Loucy (cell line): ENCODE data around the gene CEP128.

ENCODE experiments used
- H2AFZ ChIP-seq: fragments of 200-600 bp; sonication (generic); 2 replicates; pipeline ENCODE4 v1.6.0; 2016; ENCODE audit warnings: antibody characterized with exemption, mild to moderate bottlenecking, low read length, moderate library complexity
- H3F3A ChIP-seq: fragments of 200-600 bp; 2 replicates; pipeline ENCODE4 v1.6.0; 2016; ENCODE audit warnings: antibody characterized with exemption, low read depth, mild to moderate bottlenecking
- H3K27me3 ChIP-seq: fragments of 200-600 bp; sonication (generic); 2 replicates; pipeline ENCODE4 v1.6.1; 2014; ENCODE audit warnings: low read length, mild to moderate bottlenecking; ENCODE audit not compliant: insufficient read depth, poor library complexity, severe bottlenecking
- H3K36me3 ChIP-seq: fragments of 200-600 bp; sonication (generic); 2 replicates; pipeline ENCODE4 v1.6.1; 2016; ENCODE audit warnings: low read length; ENCODE audit not compliant: insufficient read depth
- H3K4me1 ChIP-seq: fragments of 200-600 bp; sonication (generic); 2 replicates; pipeline ENCODE4 v1.5.1; 2014; ENCODE audit warnings: low read length, mild to moderate bottlenecking; ENCODE audit not compliant: insufficient read depth, poor library complexity, severe bottlenecking
- H3K4me2 ChIP-seq: fragments of 200-600 bp; sonication (generic); 2 replicates; pipeline ENCODE4 v1.6.0; 2014; ENCODE audit warnings: antibody characterized with exemption, low read length, low read depth, mild to moderate bottlenecking; ENCODE audit not compliant: poor library complexity, severe bottlenecking
- H3K4me3 ChIP-seq: fragments of 200-600 bp; sonication (generic); 2 replicates; pipeline ENCODE4 v1.5.1; 2014; ENCODE audit warnings: low read length, mild to moderate bottlenecking, mixed read lengths; ENCODE audit not compliant: poor library complexity, severe bottlenecking
- H3K79me2 ChIP-seq: fragments of 200-600 bp; sonication (generic); 2 replicates; pipeline ENCODE4 v1.6.1; 2014; ENCODE audit warnings: low read length; ENCODE audit not compliant: insufficient read depth
- H3K9ac ChIP-seq: fragments of 200-600 bp; sonication (generic); 2 replicates; pipeline ENCODE4 v1.6.0; 2014; ENCODE audit warnings: mild to moderate bottlenecking, low read depth, low read length, moderate library complexity; ENCODE audit not compliant: poor library complexity, severe bottlenecking
- H3K9me2 ChIP-seq: fragments of 200-600 bp; sonication (generic); replicated peaks from 2 replicates; pipeline ENCODE4 v1.6.1; 2016; ENCODE audit warnings: low read depth, low read length, mixed read lengths
- H3K9me3 ChIP-seq: fragments of 200-600 bp; sonication (generic); 2 replicates; pipeline ENCODE4 v1.6.1; 2014; ENCODE audit warnings: mild to moderate bottlenecking, antibody characterized with exemption, low read length, low read depth; ENCODE audit not compliant: insufficient read depth
- H4K20me1 ChIP-seq: fragments of 200-600 bp; sonication (generic); 2 replicates; pipeline ENCODE4 v1.6.0; 2014; ENCODE audit warnings: antibody characterized with exemption, low read length, mild to moderate bottlenecking; ENCODE audit not compliant: insufficient read depth, poor library complexity, severe bottlenecking
- EZH2phosphoT487 ChIP-seq: fragments of 200-600 bp; IDR thresholded peaks from 2 replicates; pipeline ENCODE4 v1.6.1; 2018; ENCODE audit warnings: antibody characterized with exemption, mild to moderate bottlenecking, moderate library complexity, borderline replicate concordance
- TF ChIP-seq, protein P1 (sequence below): fragments of 200-600 bp; sonication (generic); conservative IDR thresholded peaks from 2 replicates; pipeline ENCODE4 v1.5.1; 2014; ENCODE audit warnings: mild to moderate bottlenecking, antibody characterized with exemption, low read length

CEP128 gene

DNA sequence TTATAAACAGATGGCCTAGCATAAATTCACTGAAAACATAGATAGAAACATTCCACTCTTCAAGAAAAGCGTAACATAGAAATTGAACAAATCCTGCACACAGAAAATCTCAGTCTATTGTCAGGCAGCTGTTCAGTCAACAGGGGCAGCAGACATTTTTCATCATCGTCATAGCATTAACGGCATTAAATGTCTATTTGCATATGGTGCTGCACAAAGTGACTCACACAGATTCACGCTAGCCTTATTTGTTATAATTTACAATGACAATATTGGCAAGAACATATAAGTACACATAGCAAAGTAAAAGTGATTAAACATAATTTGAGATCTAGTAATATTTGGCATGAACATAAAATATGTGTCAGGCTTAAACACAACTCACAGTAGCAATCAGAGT lies 95.7 kb downstream of the CEP128 start:
- peaks cover 7% of the 10 kb centered on the region; the same call in 1 of the 2 replicates for H3K79me2 ChIP-seq
- H4K20me1 ChIP-seq, result no peaks in the 10 kb centered on the region
- no peaks in the 10 kb centered on the region for H3K27me3 ChIP-seq
- no peaks in the 10 kb centered on the region for H3K9me3 ChIP-seq
- H3K36me3 ChIP-seq, result no peaks in the 10 kb centered on the region
- H2AFZ ChIP-seq, result no peak overlapping the region
- no peaks in the 10 kb centered on the region for H3K9me2 ChIP-seq
- peaks cover 12% of the 10 kb centered on the region for H3K4me1 ChIP-seq
- H3K4me3 ChIP-seq, result no peak overlapping the region
- H3F3A ChIP-seq, result no peaks in the 10 kb centered on the region
- no peak overlapping the region for H3K9ac ChIP-seq
- no peak for TF ChIP-seq EZH2phosphoT487
- TF ChIP-seq, protein P1, sequence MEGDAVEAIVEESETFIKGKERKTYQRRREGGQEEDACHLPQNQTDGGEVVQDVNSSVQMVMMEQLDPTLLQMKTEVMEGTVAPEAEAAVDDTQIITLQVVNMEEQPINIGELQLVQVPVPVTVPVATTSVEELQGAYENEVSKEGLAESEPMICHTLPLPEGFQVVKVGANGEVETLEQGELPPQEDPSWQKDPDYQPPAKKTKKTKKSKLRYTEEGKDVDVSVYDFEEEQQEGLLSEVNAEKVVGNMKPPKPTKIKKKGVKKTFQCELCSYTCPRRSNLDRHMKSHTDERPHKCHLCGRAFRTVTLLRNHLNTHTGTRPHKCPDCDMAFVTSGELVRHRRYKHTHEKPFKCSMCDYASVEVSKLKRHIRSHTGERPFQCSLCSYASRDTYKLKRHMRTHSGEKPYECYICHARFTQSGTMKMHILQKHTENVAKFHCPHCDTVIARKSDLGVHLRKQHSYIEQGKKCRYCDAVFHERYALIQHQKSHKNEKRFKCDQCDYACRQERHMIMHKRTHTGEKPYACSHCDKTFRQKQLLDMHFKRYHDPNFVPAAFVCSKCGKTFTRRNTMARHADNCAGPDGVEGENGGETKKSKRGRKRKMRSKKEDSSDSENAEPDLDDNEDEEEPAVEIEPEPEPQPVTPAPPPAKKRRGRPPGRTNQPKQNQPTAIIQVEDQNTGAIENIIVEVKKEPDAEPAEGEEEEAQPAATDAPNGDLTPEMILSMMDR, result no peak
- no peak overlapping the region for H3K4me2 ChIP-seq

- no peaks in the 10 kb centered on the region for H3F3A ChIP-seq
- no peaks in the 10 kb centered on the region for H3K36me3 ChIP-seq
Observed at GRCh38 chr14:80844872-80845271, 96.7 kb downstream of the CEP128 start.

GRCh38 chr14:80839743-80840142 lies 101.8 kb downstream of the CEP128 start:
- Histone ChIP-seq H3K9me2 (no peaks in the 10 kb centered on the region), H3F3A (no peaks in the 10 kb centered on the region), H3K4me3 (no peak overlapping the region), H3K36me3 (peaks cover 4% of the 10 kb centered on the region; the same call in 1 of the 2 replicates), H3K4me2 (no peak overlapping the region), H3K4me1 (peaks cover 6% of the 10 kb centered on the region), H3K79me2 (0 out of 2 replicates have a peak, but pooled peaks cover 3% of the 10 kb centered on the region), H4K20me1 (no peaks in the 10 kb centered on the region), H2AFZ (no peak overlapping the region), H3K9ac (no peak overlapping the region), H3K9me3 (no peaks in the 10 kb centered on the region), H3K27me3 (no peaks in the 10 kb centered on the region)
- TF ChIP-seq, protein P1, result no peak
- TF ChIP-seq EZH2phosphoT487, result no peak

More at GRCh38 chr14:80844872-80845271, 96.7 kb downstream of the CEP128 start:
- no peaks in the 10 kb centered on the region for H4K20me1 ChIP-seq
- no peak overlapping the region for H3K4me3 ChIP-seq
- peaks cover 7% of the 10 kb centered on the region; the same call in 1 of the 2 replicates for H3K79me2 ChIP-seq
- no peaks in the 10 kb centered on the region for H3K27me3 ChIP-seq
- H3K4me2 ChIP-seq, result no peak overlapping the region
- H3K9ac ChIP-seq, result no peak overlapping the region
- H2AFZ ChIP-seq, result no peak overlapping the region
- H3K4me1 ChIP-seq, result peaks cover 12% of the 10 kb centered on the region
- TF ChIP-seq EZH2phosphoT487, result no peak
- TF ChIP-seq, protein P1, result no peak
- no peaks in the 10 kb centered on the region for H3K9me3 ChIP-seq
- no peaks in the 10 kb centered on the region for H3K9me2 ChIP-seq
